ENCODE data around the gene THBD.

DNA sequence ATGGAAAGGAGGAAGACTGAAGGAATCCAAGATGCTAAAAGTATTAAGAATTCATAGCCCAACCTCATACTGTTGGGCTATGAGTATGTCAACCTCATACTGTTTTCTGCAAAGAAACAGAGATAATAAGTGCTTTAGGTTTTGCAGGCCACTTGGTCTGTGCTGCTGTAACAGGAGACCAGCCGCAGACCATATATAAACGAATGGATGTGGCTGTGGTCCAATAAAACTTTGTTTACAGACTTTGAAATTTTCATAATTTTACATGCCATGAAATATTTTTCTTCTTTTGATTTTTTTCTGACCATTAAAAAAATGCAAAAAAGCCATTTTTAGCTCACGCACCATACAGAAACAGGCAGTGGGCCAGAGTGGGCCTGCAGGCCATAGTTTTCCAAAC, 13.7 kb upstream of the THBD start:
- TF ChIP-seq, protein P1, sequence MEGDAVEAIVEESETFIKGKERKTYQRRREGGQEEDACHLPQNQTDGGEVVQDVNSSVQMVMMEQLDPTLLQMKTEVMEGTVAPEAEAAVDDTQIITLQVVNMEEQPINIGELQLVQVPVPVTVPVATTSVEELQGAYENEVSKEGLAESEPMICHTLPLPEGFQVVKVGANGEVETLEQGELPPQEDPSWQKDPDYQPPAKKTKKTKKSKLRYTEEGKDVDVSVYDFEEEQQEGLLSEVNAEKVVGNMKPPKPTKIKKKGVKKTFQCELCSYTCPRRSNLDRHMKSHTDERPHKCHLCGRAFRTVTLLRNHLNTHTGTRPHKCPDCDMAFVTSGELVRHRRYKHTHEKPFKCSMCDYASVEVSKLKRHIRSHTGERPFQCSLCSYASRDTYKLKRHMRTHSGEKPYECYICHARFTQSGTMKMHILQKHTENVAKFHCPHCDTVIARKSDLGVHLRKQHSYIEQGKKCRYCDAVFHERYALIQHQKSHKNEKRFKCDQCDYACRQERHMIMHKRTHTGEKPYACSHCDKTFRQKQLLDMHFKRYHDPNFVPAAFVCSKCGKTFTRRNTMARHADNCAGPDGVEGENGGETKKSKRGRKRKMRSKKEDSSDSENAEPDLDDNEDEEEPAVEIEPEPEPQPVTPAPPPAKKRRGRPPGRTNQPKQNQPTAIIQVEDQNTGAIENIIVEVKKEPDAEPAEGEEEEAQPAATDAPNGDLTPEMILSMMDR (conservative IDR thresholded peaks at IDR 0.05 in 1 of 2, IDR thresholded peaks at IDR 0.05 in 1 of 2; ENCODE audit: low read depth in 1 of 2, low read length in 2 of 2): no peak
- no peak for TF ChIP-seq EZH2 (IDR thresholded peaks at IDR 0.05; ENCODE audit: low read length, missing control alignments)
